GM19468 (cell line): Measurements from ENCODE around the gene ROR1.
"Not testable (repeated sequence)": the region's sequence is repeated elsewhere in the genome, so short reads cannot be mapped to it uniquely, and the experiment has no call there.

Experiments
- ATAC-seq: cut with Tn5 transposase; IDR thresholded peaks from one replicate; pipeline ENCODE4 v1.9.1; 2021; ENCODE audit warnings: mild to moderate bottlenecking, moderate library complexity, moderate number of reproducible peaks; ENCODE audit not compliant: unreplicated experiment; ENCODE audit errors: extremely low read depth

The ROR1 gene

GRCh38 chr1:63757334-63757733 is 16.5 kb upstream of the ROR1 start:
- no peak for ATAC-seq

- ATAC-seq: no peak
Measured at GRCh38 chr1:63758791-63759190, 15.0 kb upstream of the ROR1 start.

GRCh38 chr1:63759778-63760177 is 14.0 kb upstream of the ROR1 start:
- ATAC-seq: no peak

- ATAC-seq: no peak
Measured at GRCh38 chr1:63770381-63770780, 3.4 kb upstream of the ROR1 start.

- ATAC-seq: no peak
Measured at GRCh38 chr1:63772201-63772600, 1.6 kb upstream of the ROR1 start.

GRCh38 chr1:63772876-63773275 is 941 bp upstream of the ROR1 start:
- ATAC-seq: no peak

- no peak for ATAC-seq
Measured at GRCh38 chr1:63773496-63773814, 362 bp upstream of the ROR1 start.

GRCh38 chr1:63774617-63775417 is 1.0 kb downstream of the ROR1 start:
- no peak for ATAC-seq

- no peak for ATAC-seq
Measured at GRCh38 chr1:63775418-63776127, 1.8 kb downstream of the ROR1 start.

GRCh38 chr1:63777286-63777685 is 3.5 kb downstream of the ROR1 start:
- no peak for ATAC-seq

- ATAC-seq: no peak
Measured at GRCh38 chr1:63777965-63778880, 4.4 kb downstream of the ROR1 start.

- ATAC-seq: no peak
Measured at GRCh38 chr1:63779338-63780211, 5.8 kb downstream of the ROR1 start.

- no peak for ATAC-seq
Measured at GRCh38 chr1:63780565-63780964, 6.7 kb downstream of the ROR1 start.

- ATAC-seq: no peak
Measured at GRCh38 chr1:63782982-63783381, 9.2 kb downstream of the ROR1 start.

GRCh38 chr1:63784083-63784482 is 10.3 kb downstream of the ROR1 start:
- ATAC-seq: no peak

- ATAC-seq: no peak
Measured at GRCh38 chr1:63784489-63785390, 10.9 kb downstream of the ROR1 start.

- not testable (repeated sequence) for ATAC-seq
Measured at GRCh38 chr1:63787270-63787669, 13.5 kb downstream of the ROR1 start.

- ATAC-seq: no peak
Measured at GRCh38 chr1:63787875-63788274, 14.1 kb downstream of the ROR1 start.
